Measurements from ENCODE around the gene SCFD2. TPM values are rescaled to one million over a fixed set of nuclear protein-coding genes. Genes with fewer than 3 reads are reported as not detected.

Gene SCFD2
- total and polyA plus RNA-seq, 7 donors: 5.8 to 13.3 (median 11.2) TPM

GRCh38 chr4:52883707-52884669 lies 481.9 kb downstream of the SCFD2 start:
- Histone ChIP-seq H3K27me3 (ENCODE audit: insufficient read depth in 3 of 3, low read length in 2 of 3) (no peaks in the 10 kb centered on the region), H3K36me3 (ENCODE audit: insufficient read depth in 1 of 2, low read depth in 1 of 2) (no peaks in the 10 kb centered on the region), H3K9me3 (no peaks in the 10 kb centered on the region), H3K27ac (no peak overlapping the region), H3K4me3 (no peak overlapping the region), H3K4me1 (no peaks in the 10 kb centered on the region)
- WGBS, 3 donors: 88 to 95% (median 95%) methylated on average over 4 of the region's 4 CpGs
- TF ChIP-seq CTCF (IDR thresholded peaks at IDR 0.05): no peak
- ATAC-seq (no peak), DNase-seq (no peak)
- intact Hi-C loops (cut with DNase I): no loop called here

GRCh38 chr4:52883183-52883621 lies 482.7 kb downstream of the SCFD2 start:
- H3K36me3 ChIP-seq (ENCODE audit: insufficient read depth in 1 of 2, low read depth in 1 of 2): no peaks in the 10 kb centered on the region
- intact Hi-C loops (cut with DNase I): no loop called here
- TF ChIP-seq CTCF (IDR thresholded peaks at IDR 0.05): no peak
- H3K27me3 ChIP-seq (ENCODE audit: insufficient read depth in 3 of 3, low read length in 2 of 3): no peaks in the 10 kb centered on the region
- no peak overlapping the region for H3K4me3 ChIP-seq
- no peak overlapping the region for H3K27ac ChIP-seq
- WGBS, 3 donors: 81 to 87% (median 84%) methylated on average over 4 of the region's 4 CpGs
- H3K9me3 ChIP-seq: no peaks in the 10 kb centered on the region
- H3K4me1 ChIP-seq: no peaks in the 10 kb centered on the region
- ATAC-seq: no peak
- DNase-seq: no peak

GRCh38 chr4:52880994-52881393 lies 484.9 kb downstream of the SCFD2 start:
- Histone ChIP-seq H3K27me3 (ENCODE audit: insufficient read depth in 3 of 3, low read length in 2 of 3) (no peaks in the 10 kb centered on the region), H3K9me3 (no peaks in the 10 kb centered on the region), H3K4me3 (no peak overlapping the region), H3K36me3 (ENCODE audit: insufficient read depth in 1 of 2, low read depth in 1 of 2) (no peaks in the 10 kb centered on the region), H3K27ac (no peak overlapping the region), H3K4me1 (peaks cover 3% of the 10 kb centered on the region)
- TF ChIP-seq CTCF (IDR thresholded peaks at IDR 0.05): no peak
- no peak for ATAC-seq
- WGBS, 3 donors: 83 to 90% (median 86%) methylated on average over 1 of the region's 1 CpG
- DNase-seq: no peak
- intact Hi-C loops (cut with DNase I): no loop called here

GRCh38 chr4:52879471-52879870 lies 486.4 kb downstream of the SCFD2 start:
- Histone ChIP-seq H3K9me3 (no peaks in the 10 kb centered on the region), H3K36me3 (ENCODE audit: insufficient read depth in 1 of 2, low read depth in 1 of 2) (no peaks in the 10 kb centered on the region), H3K27me3 (ENCODE audit: insufficient read depth in 3 of 3, low read length in 2 of 3) (no peaks in the 10 kb centered on the region), H3K4me3 (no peak overlapping the region), H3K27ac (no peak overlapping the region), H3K4me1 (peaks cover 3% of the 10 kb centered on the region)
- ATAC-seq: no peak
- TF ChIP-seq CTCF (IDR thresholded peaks at IDR 0.05): no peak
- DNase-seq: no peak
- WGBS, 3 donors: 80 to 84% (median 81%) methylated on average over 3 of the region's 3 CpGs
- intact Hi-C loops (cut with DNase I): no loop called here
